SIG-M5 treated with dmso at 0.1 percent for 504 hours (cell line): Measurements from ENCODE around the gene MRPL53.

Experiments
- DNase-seq: peaks from one replicate; lab custom pipeline; 2025; ENCODE audit not compliant: unreplicated experiment; lab: John Stamatoyannopoulos, UW

The MRPL53 gene

GRCh38 chr2:74472086-74472944 is at the start of gene MRPL53:
Gene MRPL53, minus strand, starts transcription at chr2:74472680. Its CDS starts 20 bp downstream, at chr2:74472660.
- DNase-seq: peak; percentile 96

- DNase-seq: no peak
These were observed 44.2 kb upstream of the MRPL53 start for GRCh38 chr2:74516650-74517049.

GRCh38 chr2:74515981-74516633 is 43.6 kb upstream of the MRPL53 start:
- DNase-seq: no peak

- DNase-seq: no peak
These were observed 42.9 kb upstream of the MRPL53 start for GRCh38 chr2:74515271-74515980.

- DNase-seq: no peak
These were observed 42.1 kb upstream of the MRPL53 start, which contains the start of gene TLX2 for GRCh38 chr2:74514368-74515270. Gene TLX2, plus strand, starts transcription at chr2:74514450. Its CDS starts 357 bp downstream, at chr2:74514807.

GRCh38 chr2:74513605-74514367 is 41.3 kb upstream of the MRPL53 start:
- no peak for DNase-seq

- DNase-seq: no peak
These were observed 40.5 kb upstream of the MRPL53 start for GRCh38 chr2:74512744-74513604.

- no peak for DNase-seq
These were observed 38.9 kb upstream of the MRPL53 start for GRCh38 chr2:74511104-74511989.

- no peak for DNase-seq
These were observed 37.8 kb upstream of the MRPL53 start for GRCh38 chr2:74510272-74510671.

GRCh38 chr2:74507926-74508520 is 35.5 kb upstream of the MRPL53 start:
- no peak for DNase-seq

GRCh38 chr2:74507145-74507925 is 34.9 kb upstream of the MRPL53 start, which contains the start of gene PCGF1:
Gene PCGF1, minus strand, starts transcription at chr2:74507695. Its CDS starts 27 bp downstream, at chr2:74507668.
- peak; percentile 95 for DNase-seq

- DNase-seq: no peak
These were observed 33.2 kb upstream of the MRPL53 start for GRCh38 chr2:74505448-74506246.

- DNase-seq: no peak
These were observed 32.1 kb upstream of the MRPL53 start for GRCh38 chr2:74504591-74504990.

- DNase-seq: no peak
These were observed 31.3 kb upstream of the MRPL53 start for GRCh38 chr2:74503506-74504475.
